Ectodermal cell (in vitro differentiated cells): ENCODE measurements around the gene DDX20. TPM values are rescaled to one million over a fixed set of nuclear protein-coding genes. Genes with fewer than 3 reads are reported as not detected.

ENCODE experiments used
- H3K27ac ChIP-seq: 2 replicates; pipeline ENCODE4 v1.7.0; 2013; ENCODE audit warnings: mild to moderate bottlenecking, low read depth, low read length; ENCODE audit not compliant: insufficient read depth, poor library complexity, severe bottlenecking
- H3K27me3 ChIP-seq: 2 replicates; pipeline ENCODE4 v1.7.0; 2013; ENCODE audit warnings: mild to moderate bottlenecking, low read length; ENCODE audit not compliant: insufficient read depth, control insufficient read depth, poor library complexity, severe bottlenecking
- H3K36me3 ChIP-seq: one replicate; pipeline ENCODE4 v1.7.0; 2013; ENCODE audit warnings: low read length; ENCODE audit not compliant: control insufficient read depth, insufficient read depth
- H3K4me1 ChIP-seq: one replicate; pipeline ENCODE4 v1.7.0; 2013; ENCODE audit warnings: low read length; ENCODE audit not compliant: control insufficient read depth, insufficient read depth
- H3K4me3 ChIP-seq: 2 replicates; pipeline ENCODE4 v1.7.0; 2013; ENCODE audit warnings: low read depth, low read length, control low read depth; ENCODE audit not compliant: insufficient read depth
- H3K9me3 ChIP-seq: 2 replicates; pipeline ENCODE4 v1.7.0; 2013; ENCODE audit warnings: mild to moderate bottlenecking, low read length, moderate library complexity; ENCODE audit not compliant: control insufficient read depth
- WGBS, 2 experiments: methylation state at CpG; one replicate each; pipeline ENCODE4 v1.1.7; 2013; ENCODE audit warnings: missing lambda C conversion rate in 2 of 2; 5-methylcytosine and 5-hydroxymethylcytosine counted together
- polyA plus RNA-seq, 4 experiments: library from polyadenylated mRNA; stranded (reverse); fragments of 50-300 nt; gene quantifications; one replicate each; pipeline ENCODE4 v1.2.3, GENCODE V29; 2013

The DDX20 gene, protein sequence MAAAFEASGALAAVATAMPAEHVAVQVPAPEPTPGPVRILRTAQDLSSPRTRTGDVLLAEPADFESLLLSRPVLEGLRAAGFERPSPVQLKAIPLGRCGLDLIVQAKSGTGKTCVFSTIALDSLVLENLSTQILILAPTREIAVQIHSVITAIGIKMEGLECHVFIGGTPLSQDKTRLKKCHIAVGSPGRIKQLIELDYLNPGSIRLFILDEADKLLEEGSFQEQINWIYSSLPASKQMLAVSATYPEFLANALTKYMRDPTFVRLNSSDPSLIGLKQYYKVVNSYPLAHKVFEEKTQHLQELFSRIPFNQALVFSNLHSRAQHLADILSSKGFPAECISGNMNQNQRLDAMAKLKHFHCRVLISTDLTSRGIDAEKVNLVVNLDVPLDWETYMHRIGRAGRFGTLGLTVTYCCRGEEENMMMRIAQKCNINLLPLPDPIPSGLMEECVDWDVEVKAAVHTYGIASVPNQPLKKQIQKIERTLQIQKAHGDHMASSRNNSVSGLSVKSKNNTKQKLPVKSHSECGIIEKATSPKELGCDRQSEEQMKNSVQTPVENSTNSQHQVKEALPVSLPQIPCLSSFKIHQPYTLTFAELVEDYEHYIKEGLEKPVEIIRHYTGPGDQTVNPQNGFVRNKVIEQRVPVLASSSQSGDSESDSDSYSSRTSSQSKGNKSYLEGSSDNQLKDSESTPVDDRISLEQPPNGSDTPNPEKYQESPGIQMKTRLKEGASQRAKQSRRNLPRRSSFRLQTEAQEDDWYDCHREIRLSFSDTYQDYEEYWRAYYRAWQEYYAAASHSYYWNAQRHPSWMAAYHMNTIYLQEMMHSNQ
- polyA plus RNA-seq (2013, experiment 1 of 4) = 21.6 TPM
- 24.6 TPM for polyA plus RNA-seq (2013, experiment 2 of 4)
- polyA plus RNA-seq (2013, experiment 3 of 4) = 20.3 TPM
- 20.8 TPM for polyA plus RNA-seq (2013, experiment 4 of 4)

DNA sequence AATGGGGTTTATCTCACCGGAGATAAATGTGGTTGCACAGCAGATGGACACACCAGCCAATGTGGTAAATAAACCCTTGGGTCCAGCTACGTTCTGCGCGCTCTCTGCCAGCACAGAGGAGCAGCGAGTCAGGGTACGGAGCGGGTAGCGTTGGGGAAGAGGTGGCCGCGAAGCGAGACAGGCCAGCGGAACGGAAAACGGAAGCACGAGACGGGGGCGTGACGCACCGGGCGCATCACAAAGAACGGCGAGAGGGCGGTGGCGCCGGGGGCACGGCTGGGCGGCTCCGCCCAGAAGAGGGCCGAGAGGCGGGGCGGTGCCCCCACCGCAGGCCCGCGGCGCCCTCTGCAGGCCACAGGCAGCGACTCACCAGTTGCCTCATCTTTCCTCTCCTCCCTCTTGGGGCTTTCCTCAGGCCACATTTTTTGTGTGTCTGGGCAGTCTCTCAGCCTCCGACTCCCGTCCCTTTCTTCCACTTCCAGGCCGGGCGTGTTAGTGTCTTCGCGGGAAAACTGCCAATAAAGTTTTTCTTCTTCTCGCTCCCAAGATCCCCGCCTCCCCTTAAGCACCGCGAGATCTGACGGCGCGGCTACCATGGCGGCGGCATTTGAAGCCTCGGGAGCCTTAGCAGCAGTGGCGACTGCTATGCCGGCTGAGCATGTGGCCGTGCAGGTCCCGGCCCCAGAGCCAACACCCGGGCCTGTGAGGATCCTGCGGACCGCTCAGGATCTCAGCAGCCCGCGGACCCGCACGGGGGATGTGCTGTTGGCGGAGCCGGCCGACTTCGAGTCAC lies at the start of gene DDX20:
TSS of gene DDX20 (plus strand) at position 571 of the 793 bp plus-strand sequence. CDS start at position 595, 24 bp downstream.
- Histone ChIP-seq H3K9me3 (no peaks in the 10 kb centered on the region), H3K27me3 (no peaks in the 10 kb centered on the region), H3K27ac (peak within 1 kb of the TSS; percentile 81), H3K4me3 (peak within 1 kb of the TSS; percentile 58), H3K4me1 (peaks cover 14% of the 10 kb centered on the region), H3K36me3 (peaks cover 7% of the 10 kb centered on the region)
- 0% methylated on average over 67 of the region's 67 CpGs for WGBS, 2 experiments

DNA sequence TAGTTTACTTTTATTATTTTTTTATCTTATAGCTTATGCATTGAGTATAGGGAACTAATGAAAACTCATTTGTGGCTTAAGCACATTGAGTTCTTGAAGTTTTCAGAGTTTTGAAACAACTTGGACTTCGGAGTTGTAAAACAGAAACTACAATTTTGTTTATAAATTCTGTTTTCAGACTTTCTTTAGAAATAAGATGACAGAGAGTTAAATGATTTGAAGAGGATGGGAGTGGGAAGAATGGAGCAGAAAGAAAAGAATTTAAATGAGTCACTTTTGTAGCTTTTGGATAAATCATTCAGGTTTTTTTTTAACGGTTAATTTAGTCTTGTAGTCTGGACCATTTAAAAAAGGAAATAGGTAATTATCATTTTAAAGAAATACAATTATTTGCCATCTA lies 48.8 kb upstream of the DDX20 start:
- peaks cover 3% of the 10 kb centered on the region for H3K36me3 ChIP-seq
- 83 to 89% methylated on average over 1 to 2 of the region's 2 CpGs for WGBS, 2 experiments
- no peak overlapping the region for H3K27ac ChIP-seq
- H3K4me1 ChIP-seq = no peaks in the 10 kb centered on the region
- no peaks in the 10 kb centered on the region for H3K9me3 ChIP-seq
- no peaks in the 10 kb centered on the region for H3K27me3 ChIP-seq
- H3K4me3 ChIP-seq = no peak overlapping the region

DNA sequence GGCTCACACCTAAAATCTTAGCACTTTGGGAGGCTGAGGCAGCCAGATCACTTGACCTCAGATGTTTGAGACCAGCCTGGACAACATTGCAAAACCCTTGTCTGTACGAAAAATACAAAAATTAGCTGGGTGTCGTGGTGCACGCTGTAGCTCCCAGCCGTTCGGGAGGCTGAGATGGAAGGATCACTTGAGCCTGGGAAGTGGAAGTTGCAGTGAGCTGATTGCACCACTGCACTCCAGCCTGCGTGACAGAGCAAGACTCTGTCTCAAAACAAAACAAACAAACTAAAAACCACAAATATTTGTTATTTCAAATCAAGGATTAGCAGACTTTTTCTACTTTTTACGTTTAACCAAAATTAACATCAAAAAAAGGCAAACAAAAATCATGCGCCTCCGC lies 47.8 kb upstream of the DDX20 start:
- WGBS, 2 experiments = 92 to 93% methylated on average over 8 of the region's 9 CpGs
- Histone ChIP-seq H3K4me3 (no peak overlapping the region), H3K27ac (no peak overlapping the region), H3K4me1 (no peaks in the 10 kb centered on the region), H3K27me3 (no peaks in the 10 kb centered on the region), H3K9me3 (no peaks in the 10 kb centered on the region), H3K36me3 (peaks cover 3% of the 10 kb centered on the region)

DNA sequence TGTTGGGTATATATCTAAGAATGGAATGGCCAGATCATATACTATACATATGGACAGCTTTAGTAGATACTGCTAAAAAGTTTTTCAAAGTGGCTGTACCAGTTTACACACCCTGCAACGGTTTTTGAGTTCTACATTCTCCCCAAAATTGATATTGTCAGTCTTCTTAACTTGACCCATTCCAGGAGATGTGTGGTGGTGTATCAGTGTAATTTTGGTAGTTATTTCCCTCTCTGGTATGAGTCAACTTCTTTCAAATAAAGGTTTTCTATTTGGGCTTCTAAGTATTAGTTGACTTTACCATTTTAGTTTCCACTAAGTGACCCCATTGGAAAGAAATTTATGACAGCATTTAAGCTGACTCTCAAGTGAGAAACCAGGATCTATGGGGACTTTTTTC lies 45.7 kb upstream of the DDX20 start:
- Histone ChIP-seq H3K4me3 (no peak overlapping the region), H3K27ac (no peak overlapping the region), H3K4me1 (no peaks in the 10 kb centered on the region), H3K9me3 (no peaks in the 10 kb centered on the region), H3K36me3 (peaks cover 3% of the 10 kb centered on the region), H3K27me3 (no peaks in the 10 kb centered on the region)
- WGBS, 2 experiments = 88 to 100% methylated on average over 1 of the region's 1 CpG

DNA sequence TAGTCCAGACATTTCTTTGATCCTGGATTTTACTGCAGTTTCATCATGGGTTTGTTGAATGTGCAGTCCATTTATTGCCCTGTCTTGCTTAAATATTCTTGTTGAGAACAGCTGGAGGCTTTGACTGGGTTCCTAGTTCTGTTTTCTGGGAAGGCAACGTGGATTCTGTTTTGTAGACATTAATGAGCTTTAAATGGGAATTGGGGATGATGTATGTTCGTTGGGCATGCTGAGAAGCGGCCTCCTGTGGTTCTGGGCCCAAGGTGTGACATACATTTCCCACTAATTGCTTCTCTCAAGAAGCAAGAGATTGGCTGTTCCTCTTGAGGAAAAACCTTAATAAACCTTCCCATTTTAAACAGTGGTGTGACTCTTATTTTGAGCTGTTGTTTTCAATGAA lies 39.4 kb upstream of the DDX20 start:
- 69 to 80% methylated on average over 3 of the region's 3 CpGs for WGBS, 2 experiments
- Histone ChIP-seq H3K4me3 (no peak overlapping the region), H3K9me3 (no peaks in the 10 kb centered on the region), H3K27ac (no peak overlapping the region), H3K27me3 (no peaks in the 10 kb centered on the region), H3K36me3 (no peaks in the 10 kb centered on the region), H3K4me1 (no peaks in the 10 kb centered on the region)

DNA sequence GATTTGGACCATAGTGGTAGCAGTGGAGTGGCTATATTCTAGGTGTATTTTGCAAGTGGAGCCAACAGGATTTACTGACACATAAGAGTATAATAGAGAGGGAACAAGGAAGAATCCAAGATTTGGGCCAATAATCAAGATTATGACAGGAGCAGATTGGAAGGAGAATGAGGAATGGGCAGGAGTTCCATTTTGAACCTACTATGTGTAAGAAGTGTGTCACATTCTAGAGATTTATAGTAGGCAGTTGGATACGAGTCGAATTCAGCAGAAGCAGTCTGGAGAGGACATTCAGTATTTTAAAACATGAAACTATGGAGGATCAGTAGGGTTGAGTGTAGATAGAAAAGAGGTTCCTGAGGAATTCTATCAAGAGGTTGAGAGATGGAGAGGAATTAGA lies 38.3 kb upstream of the DDX20 start:
- no peaks in the 10 kb centered on the region for H3K9me3 ChIP-seq
- H3K4me1 ChIP-seq = no peaks in the 10 kb centered on the region
- no peak overlapping the region for H3K27ac ChIP-seq
- 95 to 98% methylated on average over 2 of the region's 2 CpGs for WGBS, 2 experiments
- H3K27me3 ChIP-seq = no peaks in the 10 kb centered on the region
- no peak overlapping the region for H3K4me3 ChIP-seq
- no peaks in the 10 kb centered on the region for H3K36me3 ChIP-seq

DNA sequence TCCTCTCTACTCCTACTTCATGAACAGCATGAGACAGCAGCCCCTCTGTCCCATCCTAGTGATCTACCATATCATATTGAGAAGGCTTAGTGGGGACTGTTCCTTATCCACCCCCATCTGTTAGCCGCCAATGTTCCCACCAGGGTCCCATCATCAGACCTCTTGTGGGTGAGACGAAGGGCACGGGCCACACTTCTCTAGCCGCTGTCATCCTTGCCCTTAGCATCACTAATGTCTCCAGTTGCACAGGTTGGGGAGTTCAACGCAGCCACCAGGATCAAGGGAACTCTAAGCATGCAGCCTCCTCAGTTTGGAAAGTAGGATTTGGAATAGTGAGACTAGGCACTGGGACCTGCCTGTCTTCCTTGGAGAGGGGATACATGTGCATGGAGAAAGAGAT lies 36.6 kb upstream of the DDX20 start:
- Histone ChIP-seq H3K4me1 (peaks cover under 1% of the 10 kb centered on the region), H3K4me3 (no peak overlapping the region), H3K27ac (no peak overlapping the region), H3K27me3 (no peaks in the 10 kb centered on the region), H3K36me3 (no peaks in the 10 kb centered on the region), H3K9me3 (no peaks in the 10 kb centered on the region)
- 96 to 99% methylated on average over 5 of the region's 5 CpGs for WGBS, 2 experiments

DNA sequence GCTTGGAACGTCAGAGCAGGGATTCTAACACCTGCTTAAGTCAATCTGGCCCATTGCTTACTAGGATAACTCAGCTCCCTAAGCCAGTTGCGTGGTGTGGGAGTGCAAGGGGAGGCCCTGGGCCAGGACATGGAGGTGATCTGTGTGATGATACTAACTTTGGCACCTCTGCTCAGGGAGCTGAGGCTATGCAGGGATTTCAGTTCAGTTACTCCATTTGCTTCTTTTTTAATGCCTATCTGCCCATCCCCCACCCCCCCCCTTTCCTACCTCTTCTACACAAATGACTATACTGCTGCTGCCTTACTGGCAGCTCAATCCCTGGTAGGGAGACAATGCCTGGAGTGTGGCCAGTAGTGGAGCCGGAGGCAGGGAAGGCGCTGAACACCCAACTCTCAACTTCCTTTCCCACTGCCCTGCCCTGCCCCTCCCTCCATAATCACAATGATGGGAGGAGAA lies 36.0 kb upstream of the DDX20 start:
- no peaks in the 10 kb centered on the region for H3K27me3 ChIP-seq
- H3K27ac ChIP-seq = no peak overlapping the region
- peaks cover 6% of the 10 kb centered on the region for H3K4me1 ChIP-seq
- H3K36me3 ChIP-seq = no peaks in the 10 kb centered on the region
- no peaks in the 10 kb centered on the region for H3K9me3 ChIP-seq
- 85 to 95% methylated on average over 2 to 4 of the region's 4 CpGs for WGBS, 2 experiments
- H3K4me3 ChIP-seq = no peak overlapping the region

DNA sequence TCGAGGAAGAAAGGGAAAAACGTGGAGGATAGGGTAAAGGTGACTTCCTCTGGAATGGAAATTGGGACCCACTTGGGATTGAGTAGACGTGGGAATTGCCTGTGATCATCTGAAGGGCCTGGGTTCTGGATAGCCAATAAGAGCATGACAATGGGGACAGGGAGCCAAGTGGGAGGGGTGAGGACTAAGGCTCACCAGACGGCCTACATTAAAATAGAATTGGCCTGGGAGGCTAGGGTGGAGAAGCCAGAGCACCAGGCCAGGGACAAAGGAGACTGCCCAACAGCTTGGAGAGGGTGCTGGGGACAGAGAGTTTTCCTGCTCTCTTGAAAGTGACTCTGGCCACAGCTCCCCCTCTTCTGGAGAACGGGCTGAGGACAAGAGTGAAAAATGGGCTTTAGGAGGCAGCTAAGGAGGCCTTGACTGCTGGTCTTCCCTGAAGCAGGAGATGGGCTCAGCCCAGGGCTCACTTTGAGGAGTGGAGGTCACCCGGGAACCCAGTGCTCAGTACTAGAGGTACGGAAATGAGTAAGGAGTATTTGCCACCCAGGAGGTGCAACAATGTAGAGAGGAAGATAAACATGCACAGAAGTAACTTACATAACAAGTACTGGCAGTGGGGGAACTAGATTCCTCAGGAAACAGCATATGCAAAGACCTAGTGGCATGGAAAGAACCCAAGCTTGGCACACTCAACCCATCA lies 35.3 kb upstream of the DDX20 start:
- H3K36me3 ChIP-seq = no peaks in the 10 kb centered on the region
- no peak overlapping the region for H3K27ac ChIP-seq
- H3K4me1 ChIP-seq = peaks cover 13% of the 10 kb centered on the region
- no peaks in the 10 kb centered on the region for H3K9me3 ChIP-seq
- WGBS, 2 experiments = 87 to 90% methylated on average over 7 of the region's 7 CpGs
- no peaks in the 10 kb centered on the region for H3K27me3 ChIP-seq
- no peak overlapping the region for H3K4me3 ChIP-seq
